ENCODE data around the gene CYS1. TPM values are rescaled to one million over a fixed set of nuclear protein-coding genes. Genes with fewer than 3 reads are reported as not detected.

Gene CYS1
- total and polyA plus RNA-seq, 2 of the 13 experiments (the other 11 are each of a cell fraction or from before 2014, with no cell fraction given), result 0.04 TPM; not detected in 1

DNA sequence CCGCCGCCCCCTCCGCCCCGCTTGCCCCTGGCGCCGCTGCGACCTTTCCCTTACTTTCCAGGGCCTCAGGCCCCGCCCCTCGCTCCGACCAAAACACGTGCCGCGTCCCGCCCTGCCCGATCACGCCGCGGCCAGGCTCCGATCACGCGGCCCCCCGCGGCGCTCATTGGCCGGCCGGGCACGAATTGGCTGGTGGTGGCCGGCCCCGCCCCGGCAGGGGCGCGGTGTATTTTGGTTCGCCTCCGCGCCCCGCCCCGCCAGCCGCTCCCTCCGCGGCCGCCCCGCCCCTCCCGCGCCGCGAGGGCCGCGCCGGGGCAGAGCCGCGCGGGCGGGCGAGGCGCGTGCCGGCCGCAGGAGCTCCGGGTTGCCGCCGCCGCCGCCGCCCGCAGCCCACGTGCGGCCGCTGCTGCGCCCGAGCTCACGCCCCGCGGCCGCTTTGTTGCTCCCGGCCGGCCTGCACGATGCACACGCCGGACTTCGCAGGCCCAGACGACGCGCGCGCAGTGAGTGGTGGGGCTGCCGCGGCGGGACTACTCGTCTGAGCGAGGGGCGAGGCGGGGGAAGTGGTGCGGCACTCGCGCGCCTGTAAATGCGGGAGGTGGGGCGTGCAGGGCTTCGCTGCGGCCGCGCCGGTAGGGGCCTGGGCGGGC, 36.8 kb downstream of the CYS1 start, which contains the start of gene KLF11 (continued):
- TF ChIP-seq ZNF318 (CRISPR knock-in tag; IDR thresholded peaks at IDR 0.05) (peak; percentile 72; the same call in 1 of the 2 replicates), MYC (CRISPR knock-in tag; IDR thresholded peaks at IDR 0.05; ENCODE audit: borderline replicate concordance) (peak; percentile 91), ZNF709 (CRISPR knock-in tag; IDR thresholded peaks at IDR 0.05) (peak; percentile 96), ZNF44 (CRISPR knock-in tag; IDR thresholded peaks at IDR 0.05) (0 out of 2 replicates have a peak, but pooled peaks have one; percentile 66), NFIC (IDR thresholded peaks at IDR 0.05; ENCODE audit: low read length) (no peak), ZNF619 (CRISPR knock-in tag; IDR thresholded peaks at IDR 0.05) (no peak), ZNF549 (CRISPR knock-in tag; IDR thresholded peaks at IDR 0.05) (0 out of 2 replicates have a peak, but pooled peaks have one; percentile 48), THAP11 (CRISPR knock-in tag; IDR thresholded peaks at IDR 0.05) (peak; percentile 75), ATRX (CRISPR knock-in tag; IDR thresholded peaks at IDR 0.05; ENCODE audit: borderline replicate concordance) (no peak), ZNF121 (CRISPR knock-in tag; IDR thresholded peaks at IDR 0.05) (peak; percentile 34; the same call in 1 of the 2 replicates), ZFP41 (CRISPR knock-in tag; IDR thresholded peaks at IDR 0.05; ENCODE audit: borderline replicate concordance) (peak; percentile 94; the same call in 1 of the 2 replicates), JARID2 (CRISPR knock-in tag; IDR thresholded peaks at IDR 0.05; ENCODE audit: insufficient replicate concordance) (no peak)
- TF ChIP-seq, protein P1, sequence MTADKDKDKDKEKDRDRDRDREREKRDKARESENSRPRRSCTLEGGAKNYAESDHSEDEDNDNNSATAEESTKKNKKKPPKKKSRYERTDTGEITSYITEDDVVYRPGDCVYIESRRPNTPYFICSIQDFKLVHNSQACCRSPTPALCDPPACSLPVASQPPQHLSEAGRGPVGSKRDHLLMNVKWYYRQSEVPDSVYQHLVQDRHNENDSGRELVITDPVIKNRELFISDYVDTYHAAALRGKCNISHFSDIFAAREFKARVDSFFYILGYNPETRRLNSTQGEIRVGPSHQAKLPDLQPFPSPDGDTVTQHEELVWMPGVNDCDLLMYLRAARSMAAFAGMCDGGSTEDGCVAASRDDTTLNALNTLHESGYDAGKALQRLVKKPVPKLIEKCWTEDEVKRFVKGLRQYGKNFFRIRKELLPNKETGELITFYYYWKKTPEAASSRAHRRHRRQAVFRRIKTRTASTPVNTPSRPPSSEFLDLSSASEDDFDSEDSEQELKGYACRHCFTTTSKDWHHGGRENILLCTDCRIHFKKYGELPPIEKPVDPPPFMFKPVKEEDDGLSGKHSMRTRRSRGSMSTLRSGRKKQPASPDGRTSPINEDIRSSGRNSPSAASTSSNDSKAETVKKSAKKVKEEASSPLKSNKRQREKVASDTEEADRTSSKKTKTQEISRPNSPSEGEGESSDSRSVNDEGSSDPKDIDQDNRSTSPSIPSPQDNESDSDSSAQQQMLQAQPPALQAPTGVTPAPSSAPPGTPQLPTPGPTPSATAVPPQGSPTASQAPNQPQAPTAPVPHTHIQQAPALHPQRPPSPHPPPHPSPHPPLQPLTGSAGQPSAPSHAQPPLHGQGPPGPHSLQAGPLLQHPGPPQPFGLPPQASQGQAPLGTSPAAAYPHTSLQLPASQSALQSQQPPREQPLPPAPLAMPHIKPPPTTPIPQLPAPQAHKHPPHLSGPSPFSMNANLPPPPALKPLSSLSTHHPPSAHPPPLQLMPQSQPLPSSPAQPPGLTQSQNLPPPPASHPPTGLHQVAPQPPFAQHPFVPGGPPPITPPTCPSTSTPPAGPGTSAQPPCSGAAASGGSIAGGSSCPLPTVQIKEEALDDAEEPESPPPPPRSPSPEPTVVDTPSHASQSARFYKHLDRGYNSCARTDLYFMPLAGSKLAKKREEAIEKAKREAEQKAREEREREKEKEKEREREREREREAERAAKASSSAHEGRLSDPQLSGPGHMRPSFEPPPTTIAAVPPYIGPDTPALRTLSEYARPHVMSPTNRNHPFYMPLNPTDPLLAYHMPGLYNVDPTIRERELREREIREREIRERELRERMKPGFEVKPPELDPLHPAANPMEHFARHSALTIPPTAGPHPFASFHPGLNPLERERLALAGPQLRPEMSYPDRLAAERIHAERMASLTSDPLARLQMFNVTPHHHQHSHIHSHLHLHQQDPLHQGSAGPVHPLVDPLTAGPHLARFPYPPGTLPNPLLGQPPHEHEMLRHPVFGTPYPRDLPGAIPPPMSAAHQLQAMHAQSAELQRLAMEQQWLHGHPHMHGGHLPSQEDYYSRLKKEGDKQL (CRISPR knock-in tag; IDR thresholded peaks at IDR 0.05; ENCODE audit: low read depth), result peak; percentile 78; the same call in 1 of the 2 replicates
- TF ChIP-seq, protein P2, sequence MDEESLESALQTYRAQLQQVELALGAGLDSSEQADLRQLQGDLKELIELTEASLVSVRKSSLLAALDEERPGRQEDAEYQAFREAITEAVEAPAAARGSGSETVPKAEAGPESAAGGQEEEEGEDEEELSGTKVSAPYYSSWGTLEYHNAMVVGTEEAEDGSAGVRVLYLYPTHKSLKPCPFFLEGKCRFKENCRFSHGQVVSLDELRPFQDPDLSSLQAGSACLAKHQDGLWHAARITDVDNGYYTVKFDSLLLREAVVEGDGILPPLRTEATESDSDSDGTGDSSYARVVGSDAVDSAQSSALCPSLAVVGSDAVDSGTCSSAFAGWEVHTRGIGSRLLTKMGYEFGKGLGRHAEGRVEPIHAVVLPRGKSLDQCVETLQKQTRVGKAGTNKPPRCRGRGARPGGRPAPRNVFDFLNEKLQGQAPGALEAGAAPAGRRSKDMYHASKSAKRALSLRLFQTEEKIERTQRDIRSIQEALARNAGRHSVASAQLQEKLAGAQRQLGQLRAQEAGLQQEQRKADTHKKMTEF (CRISPR knock-in tag; IDR thresholded peaks at IDR 0.05), result peak; percentile 39; the same call in 1 of the 2 replicates

Measured in HepG2 (cell line).